HG03457 (cell line): Measurements from ENCODE around the gene EID3.
A peak's percentile ranks its signal among the peaks of the same experiment; 100 is the strongest.
"Not testable (repeated sequence)": the region's sequence is repeated elsewhere in the genome, so short reads cannot be mapped to it uniquely, and the experiment has no call there.

Experiments used
- ATAC-seq: cut with Tn5 transposase; IDR thresholded peaks from one replicate; pipeline ENCODE4 v1.9.1; 2021; ENCODE audit warnings: moderate number of reproducible peaks; ENCODE audit not compliant: unreplicated experiment

Gene EID3

GRCh38 chr12:104288635-104289274, 14.8 kb upstream of the EID3 start:
- ATAC-seq, result peak; percentile 38

- no peak for ATAC-seq
Measured at GRCh38 chr12:104290320-104290719, 13.2 kb upstream of the EID3 start.

- no peak for ATAC-seq
Measured at GRCh38 chr12:104290855-104291254, 12.7 kb upstream of the EID3 start.

GRCh38 chr12:104291867-104292524, 11.5 kb upstream of the EID3 start:
- no peak for ATAC-seq

- ATAC-seq, result no peak
Measured at GRCh38 chr12:104292872-104293794, 10.4 kb upstream of the EID3 start.

- ATAC-seq, result not testable (repeated sequence)
Measured at GRCh38 chr12:104294158-104294859, 9.2 kb upstream of the EID3 start.

- no peak for ATAC-seq
Measured at GRCh38 chr12:104294927-104295668, 8.4 kb upstream of the EID3 start.

GRCh38 chr12:104295954-104296353, 7.6 kb upstream of the EID3 start:
- ATAC-seq, result no peak

- ATAC-seq, result no peak
Measured at GRCh38 chr12:104296718-104297117, 6.8 kb upstream of the EID3 start.

- no peak for ATAC-seq
Measured at GRCh38 chr12:104297477-104298113, 5.9 kb upstream of the EID3 start.

GRCh38 chr12:104299842-104300481, 3.6 kb upstream of the EID3 start:
- ATAC-seq, result no peak

GRCh38 chr12:104304261-104305009, 896 bp downstream of the EID3 start:
- ATAC-seq, result no peak

- ATAC-seq, result no peak
Measured at GRCh38 chr12:104305349-104305748, 1.8 kb downstream of the EID3 start.

- ATAC-seq, result no peak
Measured at GRCh38 chr12:104306376-104306775, 2.8 kb downstream of the EID3 start.

- ATAC-seq, result no peak
Measured at GRCh38 chr12:104306943-104307654, 3.6 kb downstream of the EID3 start.

- no peak for ATAC-seq
Measured at GRCh38 chr12:104307655-104308000, 4.1 kb downstream of the EID3 start.

GRCh38 chr12:104309446-104309993, 6.0 kb downstream of the EID3 start:
- ATAC-seq, result no peak
